Psoas muscle (tissue), 8 donors: ENCODE data around the gene CASP8AP2. TPM values are rescaled to one million over a fixed set of nuclear protein-coding genes. Genes with fewer than 3 reads are reported as not detected.
"Not testable (repeated sequence)": the region's sequence is repeated elsewhere in the genome, so short reads cannot be mapped to it uniquely, and the experiment has no call there.

ENCODE experiments used
- ATAC-seq, 4 donors: fragments of 200-7000 bp; cut with Tn5 transposase; one replicate each; pipeline ENCODE4 v1.9.1; 2020; ENCODE audit warnings: moderate library complexity in 3 of 4, mild to moderate bottlenecking in 2 of 4
- DNase-seq, 2 donors: peaks; one replicate each; pipeline ENCODE4 v3.0.0-alpha.2; 2020
- H3K27ac ChIP-seq: fragments of 200-600 bp; one replicate; pipeline ENCODE4 v1.8.0; 2022
- H3K27me3 ChIP-seq, 3 donors: fragments of 200-600 bp in 1 of 3; one replicate each; pipeline versions ENCODE4 v1.6.1 to v1.8.0; 2013 to 2022; ENCODE audit warnings: low read length in 2 of 3, mild to moderate bottlenecking in 2 of 3, moderate library complexity in 1 of 3; ENCODE audit not compliant: insufficient read depth in 3 of 3
- H3K36me3 ChIP-seq, 2 donors: fragments of 200-600 bp in 1 of 2; one replicate each; pipeline versions ENCODE4 v1.6.1 to v1.8.0; 2013 to 2022; ENCODE audit warnings: low read depth in 1 of 2, mild to moderate bottlenecking in 1 of 2, moderate library complexity in 1 of 2; ENCODE audit not compliant: insufficient read depth in 1 of 2
- H3K4me1 ChIP-seq: fragments of 200-600 bp; one replicate; pipeline ENCODE4 v1.8.0; 2022
- H3K4me3 ChIP-seq: fragments of 200-600 bp; one replicate; pipeline ENCODE4 v1.8.0; 2022; ENCODE audit warnings: mild to moderate bottlenecking
- H3K9me3 ChIP-seq: fragments of 200-600 bp; one replicate; pipeline ENCODE4 v1.8.0; 2022
- CTCF ChIP-seq: fragments of 200-600 bp; IDR thresholded peaks from one replicate; pipeline ENCODE4 v1.8.0; 2022; ENCODE audit warnings: antibody characterized with exemption
- WGBS, 3 donors: extraction: QIAGEN DNeasy Blood & Tissue Kit; methylation state at CpG; one replicate each; pipeline versions ENCODE4 v1.1.6 to v1.1.7; 2013; 5-methylcytosine and 5-hydroxymethylcytosine counted together
- intact Hi-C, 2 donors: fragments of 100-400 bp; cut with DNase I; formaldehyde crosslinking; loops; one replicate each; pipeline versions ENCODE4 v1.11.0 to v1.14.2; 2022
- polyA plus RNA-seq, 3 donors: library from polyadenylated mRNA; stranded (reverse); fragments of 200-250 nt; gene quantifications; one replicate each; pipeline ENCODE4 v1.2.3, GENCODE V29; 2013
- total RNA-seq, 4 donors: library from RNA; stranded (reverse); fragmentation: NEBNext Ultra II Directional in 2 of 4; extraction: Animal tissue kit (Norgen Biotek cat#: 25700) in 2 of 4; gene quantifications; one replicate each; pipeline versions ENCODE4 v1.2.1 to v1.2.4, GENCODE V29; 2021 to 2023
- donor health status: healthy with polysubstance abuse.
- donor health status: DM: no; HTN: no; CAD: no; lungs with moderate emphysema.
- donor health status: Bipolar disorder and iron deficiency.
- donor health status: healthy.
- donor health status: DM: yes; HTN: yes; CAD: no.
- donor health status: DM: no; HTN: no; CAD: no.
- donor health status: DM: no; HTN: no; CAD: no.
- donor health status: DM: yes; HTN: yes; CAD: no.

CASP8AP2 gene
- total and polyA plus RNA-seq, 7 donors: 3.0 to 14.4 (median 10.8) TPM

DNA sequence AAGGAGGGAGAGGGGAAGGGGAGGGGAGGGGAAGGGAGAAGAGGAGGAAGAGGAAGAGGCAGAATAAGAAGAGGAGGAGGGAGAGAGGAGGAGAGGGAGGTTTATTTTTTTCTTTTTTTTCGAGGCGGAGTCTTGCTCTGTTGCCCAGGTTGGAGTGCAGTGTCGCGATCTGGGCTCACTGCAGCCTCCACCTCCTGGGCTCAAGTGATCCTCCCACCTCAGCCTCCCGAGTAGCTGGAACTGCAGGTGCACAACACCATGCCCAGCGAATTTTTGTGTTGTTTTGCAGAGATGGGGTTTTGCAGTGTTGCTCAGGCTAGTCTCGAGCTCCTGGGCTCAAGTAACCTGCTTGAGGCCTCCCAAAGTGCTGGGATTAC lies 58.4 kb downstream of the CASP8AP2 start:
- Histone ChIP-seq H3K36me3 (no peaks in the 10 kb centered on the region), H3K4me3 (no peak overlapping the region), H3K27me3 (peaks cover 0 to 40% (median 14%) of the 10 kb centered on the region in 3 donors), H3K4me1 (no peaks in the 10 kb centered on the region), H3K9me3 (no peaks in the 10 kb centered on the region), H3K27ac (no peak overlapping the region)
- intact Hi-C loops: no loop called here
- TF ChIP-seq CTCF: no peak
- DNase-seq: no peak
- WGBS, 3 donors: 81 to 93% (median 85%) methylated on average over 5 to 7 of the region's 7 CpGs
- ATAC-seq: no peak

DNA sequence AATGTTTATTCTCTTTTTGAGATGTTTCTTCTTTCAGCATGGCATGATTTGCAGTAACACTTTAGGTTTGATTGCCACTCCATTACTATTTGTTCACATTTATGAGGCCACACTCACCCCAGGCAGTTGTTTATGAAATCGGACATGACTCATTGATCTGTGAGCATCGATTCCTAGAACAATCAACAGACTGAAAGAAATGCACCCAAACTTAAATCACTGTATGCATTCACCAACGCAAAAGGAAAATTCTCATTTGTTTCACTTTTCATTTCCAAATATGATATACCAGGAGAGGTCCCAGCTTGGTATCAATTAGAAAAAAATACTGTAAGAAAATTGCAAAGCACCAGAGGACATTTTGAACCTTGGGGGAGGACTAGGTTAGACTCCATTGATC lies 59.2 kb downstream of the CASP8AP2 start:
- H3K27ac ChIP-seq: no peak overlapping the region
- TF ChIP-seq CTCF: no peak
- ATAC-seq (no peak), DNase-seq (no peak)
- H3K36me3 ChIP-seq: no peaks in the 10 kb centered on the region
- 83 to 88% (median 88%) methylated on average over 3 of the region's 3 CpGs for WGBS, 3 donors
- intact Hi-C loops: no loop called here
- H3K9me3 ChIP-seq: no peaks in the 10 kb centered on the region
- H3K27me3 ChIP-seq: peaks cover 0 to 41% (median 14%) of the 10 kb centered on the region in 3 donors
- H3K4me3 ChIP-seq: no peak overlapping the region
- H3K4me1 ChIP-seq: no peaks in the 10 kb centered on the region

DNA sequence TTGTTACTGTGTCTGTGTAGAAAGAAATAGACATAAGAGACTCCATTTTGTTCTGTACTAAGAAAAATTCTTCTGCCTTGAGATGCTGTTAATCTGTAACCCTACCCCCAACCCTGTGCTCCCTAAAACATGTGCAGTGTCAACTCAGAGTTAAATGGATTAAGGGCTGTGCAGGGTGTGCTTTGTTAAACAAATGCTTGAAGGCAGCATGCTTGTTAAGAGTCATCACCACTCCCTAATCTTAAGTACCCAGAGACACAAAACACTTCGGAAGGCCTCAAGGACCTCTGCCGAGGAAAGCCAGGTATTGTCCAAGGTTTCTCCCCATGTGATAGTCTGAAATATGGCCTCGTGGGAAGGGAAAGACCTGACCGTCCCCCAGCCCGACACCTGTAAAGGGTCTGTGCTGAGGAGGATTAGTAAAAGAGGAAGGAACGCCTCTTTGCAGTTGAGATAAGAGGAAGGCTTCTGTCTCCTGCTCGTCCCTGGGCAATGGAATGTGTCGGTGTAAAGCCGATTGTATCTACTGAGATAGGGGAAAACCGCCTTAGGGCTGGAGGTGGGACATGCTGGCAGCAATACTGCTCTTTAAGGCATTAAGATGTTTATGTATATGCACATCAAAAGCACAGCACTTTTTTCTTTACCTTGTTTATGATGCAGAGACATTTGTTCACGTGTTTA lies 61.3 kb downstream of the CASP8AP2 start:
- H3K9me3 ChIP-seq, H3K4me1 ChIP-seq, H3K4me3 ChIP-seq, H3K36me3 ChIP-seq, ATAC-seq, H3K27ac ChIP-seq, intact Hi-C loops, DNase-seq: not testable (repeated sequence)
- peaks cover 0 to 49% (median 14%) of the 10 kb centered on the region in 3 donors for H3K27me3 ChIP-seq
- WGBS, 3 donors: 6 to 7% (median 7%) methylated on average over 8 to 11 of the region's 11 CpGs

- H3K9me3 ChIP-seq, H3K36me3 ChIP-seq, DNase-seq, H3K4me1 ChIP-seq, ATAC-seq, H3K27ac ChIP-seq, H3K4me3 ChIP-seq, intact Hi-C loops: not testable (repeated sequence)
- peaks cover 0 to 53% (median 9%) of the 10 kb centered on the region in 3 donors for H3K27me3 ChIP-seq
- WGBS, 3 donors: 75 to 91% (median 82%) methylated on average over 8 of the region's 8 CpGs
These were observed 62.9 kb downstream of the CASP8AP2 start for GRCh38 chr6:89892577-89892976.

DNA sequence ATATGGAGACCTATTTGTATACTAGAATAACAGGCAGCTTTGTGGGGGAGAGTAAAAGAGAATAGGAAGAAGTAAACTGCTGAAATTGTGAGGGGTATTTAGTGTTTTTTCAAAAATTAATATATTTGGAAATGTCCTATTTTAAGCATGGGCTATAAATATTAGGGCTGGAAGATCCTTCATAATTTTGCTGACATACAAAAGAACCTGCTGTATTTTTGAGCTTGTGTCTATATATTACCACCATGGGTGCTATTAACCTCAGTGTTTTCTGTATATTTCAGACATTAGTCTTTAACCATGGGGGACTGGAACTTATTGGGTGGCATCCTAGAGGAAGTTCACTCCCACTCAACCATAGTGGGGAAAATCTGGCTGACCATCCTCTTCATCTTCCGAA lies 64.5 kb downstream of the CASP8AP2 start, which contains the start of gene GJA10:
Gene GJA10, plus strand, starts transcription at position 301 of the 400 bp plus-strand sequence. Its CDS starts 0 bp downstream, at position 301.
- 93 to 95% (median 94%) methylated on average over 1 of the region's 1 CpG for WGBS, 3 donors
- no peak for DNase-seq
- no peaks in the 10 kb centered on the region for H3K9me3 ChIP-seq
- intact Hi-C loops: no loop called here
- ATAC-seq: no peak
- H3K27ac ChIP-seq: no peak within 1 kb of the TSS
- TF ChIP-seq CTCF: no peak
- H3K4me1 ChIP-seq: no peaks in the 10 kb centered on the region
- H3K4me3 ChIP-seq: no peak within 1 kb of the TSS
- H3K36me3 ChIP-seq: no peaks in the 10 kb centered on the region
- peaks cover 0 to 37% (median 1%) of the 10 kb centered on the region in 3 donors for H3K27me3 ChIP-seq
